Measurements from ENCODE around the gene RAB38. TPM values are rescaled to one million over a fixed set of nuclear protein-coding genes. Genes with fewer than 3 reads are reported as not detected.

RAB38 gene
- total and polyA plus RNA-seq, 2 experiments from 2014 or later, result 8.8 to 14.2 TPM

- TF ChIP-seq ZNF462 (CRISPR knock-in tag; IDR thresholded peaks at IDR 0.05) (no peak), STAT1 (IDR thresholded peaks at IDR 0.05; ENCODE audit: unreplicated experiment) (no peak), POLR2AphosphoS5 (IDR thresholded peaks at IDR 0.05; ENCODE audit: low read depth) (no peak), EZH2 (IDR thresholded peaks at IDR 0.05; ENCODE audit: low read depth, unreplicated experiment) (no peak), JUNB (IDR thresholded peaks at IDR 0.05; ENCODE audit: unreplicated experiment) (no peak), ZNF331 (CRISPR knock-in tag; IDR thresholded peaks at IDR 0.05; ENCODE audit: low read depth) (no peak), EZH2phosphoT487 (IDR thresholded peaks at IDR 0.05; ENCODE audit: unreplicated experiment) (no peak)
Observed at GRCh38 chr11:88188932-88189253, 13.7 kb upstream of the RAB38 start (continued).

DNA sequence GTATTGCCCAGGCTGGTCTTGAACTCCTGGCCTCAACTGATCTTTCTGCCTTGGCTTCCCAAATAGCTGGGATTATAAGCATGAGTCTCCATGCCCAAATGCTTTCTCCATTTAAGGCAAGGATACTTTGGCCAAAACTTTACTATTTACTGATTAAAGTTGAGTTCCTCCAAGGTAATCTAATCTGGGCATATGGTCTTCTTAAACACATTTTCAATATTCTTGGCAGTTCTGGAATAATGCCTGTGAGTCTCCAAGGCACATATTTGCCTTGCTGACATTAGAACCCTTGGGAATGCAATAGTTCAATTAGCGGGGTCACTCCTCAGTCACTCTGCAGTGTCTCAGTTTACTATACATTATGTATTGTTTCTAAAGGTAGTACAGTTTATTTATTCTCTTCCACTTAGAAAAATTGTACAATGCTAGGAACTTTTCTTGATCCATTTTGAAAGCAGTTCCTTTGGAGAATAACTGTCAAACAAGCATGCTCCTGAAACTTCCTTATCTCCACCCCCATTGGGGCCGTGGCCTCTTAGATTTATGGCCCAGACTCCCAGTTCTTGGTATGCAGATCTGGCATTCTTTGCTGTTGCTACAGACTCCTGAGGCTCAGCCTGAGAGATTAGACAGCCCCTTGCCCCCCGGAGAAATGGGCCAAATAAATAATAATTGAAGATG lies 13.1 kb upstream of the RAB38 start:
- no peak overlapping the region for H3K4me3 ChIP-seq
- H3F3A ChIP-seq (replicated peaks; ENCODE audit: low read depth), result no peaks in the 10 kb centered on the region
- H3K4me1 ChIP-seq (ENCODE audit: insufficient read depth), result no peaks in the 10 kb centered on the region
- no peaks in the 10 kb centered on the region for H3K79me2 ChIP-seq (replicated peaks; ENCODE audit: insufficient read depth)
- H3K27ac ChIP-seq (ENCODE audit: low read depth), result no peak overlapping the region
- no peaks in the 10 kb centered on the region for H4K20me1 ChIP-seq (replicated peaks; ENCODE audit: insufficient read depth)
- Mint-ChIP-seq H3K36me3 (ENCODE audit: low read depth) (no peaks in the 10 kb centered on the region; the same call in 2 of the 3 replicates), H3K27ac (no peak overlapping the region), H3K4me3 (no peak overlapping the region), H3K9me3 (no peaks in the 10 kb centered on the region; the same call in 1 of the 3 replicates), H3K27me3 (ENCODE audit: insufficient read depth, low read depth, poor library complexity) (no peaks in the 10 kb centered on the region), H3K4me1 (no peaks in the 10 kb centered on the region; the same call in 2 of the 3 replicates)
- H3K4me2 ChIP-seq, result no peak overlapping the region
- H3K36me3 ChIP-seq (ENCODE audit: insufficient read depth), result no peaks in the 10 kb centered on the region
- no peak for DNase-seq (ENCODE audit: low spot score)
- no peak overlapping the region for H2AFZ ChIP-seq
- H3K27me3 ChIP-seq (ENCODE audit: insufficient read depth), result no peaks in the 10 kb centered on the region
- H3K9me2 ChIP-seq (ENCODE audit: insufficient read depth), result 0 out of 2 replicates have a peak, but pooled peaks cover 2% of the 10 kb centered on the region
- no peak for ATAC-seq
- TF ChIP-seq JUNB (IDR thresholded peaks at IDR 0.05; ENCODE audit: unreplicated experiment) (no peak), EZH2phosphoT487 (IDR thresholded peaks at IDR 0.05; ENCODE audit: unreplicated experiment) (no peak), CTCF (conservative IDR thresholded peaks at IDR 0.05; ENCODE audit: low read depth in 2 of 2) (no peak), CREB1 (CRISPR knock-in tag; IDR thresholded peaks at IDR 0.05; ENCODE audit: low read depth) (no peak), ZNF331 (CRISPR knock-in tag; IDR thresholded peaks at IDR 0.05; ENCODE audit: low read depth) (no peak), STAT1 (IDR thresholded peaks at IDR 0.05; ENCODE audit: unreplicated experiment) (no peak), POLR2AphosphoS5 (IDR thresholded peaks at IDR 0.05; ENCODE audit: low read depth) (no peak), ZNF114 (CRISPR knock-in tag; IDR thresholded peaks at IDR 0.05) (no peak)
- TF ChIP-seq, protein P1, sequence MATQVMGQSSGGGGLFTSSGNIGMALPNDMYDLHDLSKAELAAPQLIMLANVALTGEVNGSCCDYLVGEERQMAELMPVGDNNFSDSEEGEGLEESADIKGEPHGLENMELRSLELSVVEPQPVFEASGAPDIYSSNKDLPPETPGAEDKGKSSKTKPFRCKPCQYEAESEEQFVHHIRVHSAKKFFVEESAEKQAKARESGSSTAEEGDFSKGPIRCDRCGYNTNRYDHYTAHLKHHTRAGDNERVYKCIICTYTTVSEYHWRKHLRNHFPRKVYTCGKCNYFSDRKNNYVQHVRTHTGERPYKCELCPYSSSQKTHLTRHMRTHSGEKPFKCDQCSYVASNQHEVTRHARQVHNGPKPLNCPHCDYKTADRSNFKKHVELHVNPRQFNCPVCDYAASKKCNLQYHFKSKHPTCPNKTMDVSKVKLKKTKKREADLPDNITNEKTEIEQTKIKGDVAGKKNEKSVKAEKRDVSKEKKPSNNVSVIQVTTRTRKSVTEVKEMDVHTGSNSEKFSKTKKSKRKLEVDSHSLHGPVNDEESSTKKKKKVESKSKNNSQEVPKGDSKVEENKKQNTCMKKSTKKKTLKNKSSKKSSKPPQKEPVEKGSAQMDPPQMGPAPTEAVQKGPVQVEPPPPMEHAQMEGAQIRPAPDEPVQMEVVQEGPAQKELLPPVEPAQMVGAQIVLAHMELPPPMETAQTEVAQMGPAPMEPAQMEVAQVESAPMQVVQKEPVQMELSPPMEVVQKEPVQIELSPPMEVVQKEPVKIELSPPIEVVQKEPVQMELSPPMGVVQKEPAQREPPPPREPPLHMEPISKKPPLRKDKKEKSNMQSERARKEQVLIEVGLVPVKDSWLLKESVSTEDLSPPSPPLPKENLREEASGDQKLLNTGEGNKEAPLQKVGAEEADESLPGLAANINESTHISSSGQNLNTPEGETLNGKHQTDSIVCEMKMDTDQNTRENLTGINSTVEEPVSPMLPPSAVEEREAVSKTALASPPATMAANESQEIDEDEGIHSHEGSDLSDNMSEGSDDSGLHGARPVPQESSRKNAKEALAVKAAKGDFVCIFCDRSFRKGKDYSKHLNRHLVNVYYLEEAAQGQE (IDR thresholded peaks at IDR 0.05; ENCODE audit: unreplicated experiment), result no peak

All from GM23338 (cell line).